HG02588 (cell line): ENCODE measurements around the gene JAK3.
"Not testable (repeated sequence)": the region's sequence is repeated elsewhere in the genome, so short reads cannot be mapped to it uniquely, and the experiment has no call there.

Source experiments
- ATAC-seq: cut with Tn5 transposase; IDR thresholded peaks from one replicate; pipeline ENCODE4 v1.9.1; 2021; ENCODE audit warnings: mild to moderate bottlenecking, moderate library complexity; ENCODE audit not compliant: unreplicated experiment

The JAK3 gene

DNA sequence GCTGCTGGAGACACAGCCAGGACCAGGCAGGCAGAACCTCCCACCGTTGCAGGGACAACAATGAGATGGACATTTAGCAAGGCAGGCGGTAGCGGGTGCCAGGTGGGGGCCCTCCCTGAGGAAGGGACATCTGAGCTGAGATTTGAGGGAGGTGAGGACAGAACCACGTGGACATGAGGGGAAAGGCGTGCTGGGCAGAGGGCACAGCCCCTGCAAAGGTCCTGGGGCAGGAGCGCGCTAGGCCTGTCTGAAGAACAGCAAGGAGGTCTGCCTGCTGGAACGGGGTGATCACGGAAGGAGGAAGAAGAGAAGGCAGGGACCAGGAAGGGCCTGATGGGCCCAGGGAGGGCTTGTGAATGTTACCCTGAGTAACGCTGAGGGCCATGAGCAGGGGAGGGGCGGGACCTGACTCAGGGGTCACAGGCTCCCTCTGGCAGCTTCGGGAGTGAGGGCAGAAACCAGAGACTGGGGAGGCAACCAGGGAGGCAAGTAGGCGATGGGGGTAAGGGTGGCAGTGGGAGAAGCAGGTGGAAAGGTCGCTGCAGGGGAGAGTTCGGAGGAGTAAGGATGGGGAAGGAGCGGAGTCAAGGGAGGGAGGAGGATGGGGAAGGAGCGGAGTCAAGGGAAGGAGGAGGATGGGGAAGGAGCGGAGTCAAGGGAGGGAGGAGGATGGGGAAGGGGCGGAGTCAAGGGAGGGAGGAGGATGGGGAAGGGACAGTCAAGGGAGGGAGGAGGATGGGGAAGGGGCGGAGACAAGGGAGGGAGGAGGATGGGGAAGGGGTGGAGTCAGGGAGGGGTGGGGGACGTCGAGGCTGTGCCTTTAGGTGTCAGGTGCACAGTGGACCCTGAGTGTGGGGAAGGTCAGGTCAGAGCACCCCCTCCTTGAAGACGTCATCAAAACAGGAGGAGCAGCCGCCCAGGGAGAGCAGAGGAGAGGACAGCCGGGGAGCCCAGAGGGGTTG, 68.5 kb downstream of the JAK3 start:
- ATAC-seq = no peak

DNA sequence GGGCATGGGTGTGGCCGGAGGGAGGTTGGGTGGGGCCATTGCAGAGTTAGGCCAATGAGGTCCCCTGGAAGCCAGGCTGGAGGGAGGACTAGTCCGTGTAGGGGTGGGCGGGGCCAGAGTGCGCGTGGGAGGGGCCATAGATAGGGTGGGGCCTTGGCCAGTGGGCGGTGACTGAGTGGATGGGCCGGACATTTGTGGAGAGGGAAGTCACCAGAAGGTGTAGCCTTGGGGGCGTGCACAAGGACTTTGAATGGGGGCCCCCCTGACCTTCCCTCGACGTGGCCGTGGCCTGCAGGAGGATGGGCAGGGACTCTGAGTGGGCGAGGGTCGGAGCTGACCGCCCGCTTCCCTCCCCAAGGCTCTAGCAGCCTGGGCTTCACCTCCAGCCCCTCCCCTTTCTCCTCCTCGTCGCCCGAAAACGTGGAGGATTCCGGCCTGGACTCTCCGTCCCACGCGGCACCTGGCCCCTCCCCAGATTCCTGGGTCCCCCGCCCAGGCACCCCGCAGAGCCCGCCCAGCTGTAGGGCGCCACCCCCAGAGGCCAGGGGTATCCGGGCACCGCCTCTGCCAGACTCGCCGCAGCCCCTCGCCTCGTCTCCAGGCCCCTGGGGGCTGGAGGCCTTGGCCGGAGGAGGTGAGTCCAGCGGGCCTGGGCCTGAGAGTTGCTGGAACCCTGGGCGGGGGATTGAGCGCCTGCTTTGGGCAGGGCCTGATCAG, 69.4 kb downstream of the JAK3 start:
- no peak for ATAC-seq

DNA sequence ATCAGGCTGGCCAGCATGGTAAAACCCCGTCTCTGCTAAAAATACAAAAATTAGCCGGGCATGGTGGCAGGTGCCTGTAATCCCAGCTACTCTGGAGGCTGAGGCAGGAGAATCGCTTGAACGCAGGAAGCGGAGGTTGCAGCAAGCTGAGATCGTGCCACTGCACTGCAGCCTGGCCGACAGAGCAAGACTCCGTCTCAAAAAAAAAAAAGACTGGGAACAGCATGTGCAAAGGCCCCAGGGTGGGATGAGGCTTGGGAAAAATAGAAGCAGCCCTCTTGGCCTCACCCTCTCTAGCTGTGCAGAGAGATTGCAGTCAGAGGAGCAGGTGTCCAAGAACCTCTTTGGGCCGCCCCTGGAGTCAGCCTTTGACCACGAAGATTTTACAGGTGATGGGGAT, 69.9 kb downstream of the JAK3 start:
- ATAC-seq = not testable (repeated sequence)

DNA sequence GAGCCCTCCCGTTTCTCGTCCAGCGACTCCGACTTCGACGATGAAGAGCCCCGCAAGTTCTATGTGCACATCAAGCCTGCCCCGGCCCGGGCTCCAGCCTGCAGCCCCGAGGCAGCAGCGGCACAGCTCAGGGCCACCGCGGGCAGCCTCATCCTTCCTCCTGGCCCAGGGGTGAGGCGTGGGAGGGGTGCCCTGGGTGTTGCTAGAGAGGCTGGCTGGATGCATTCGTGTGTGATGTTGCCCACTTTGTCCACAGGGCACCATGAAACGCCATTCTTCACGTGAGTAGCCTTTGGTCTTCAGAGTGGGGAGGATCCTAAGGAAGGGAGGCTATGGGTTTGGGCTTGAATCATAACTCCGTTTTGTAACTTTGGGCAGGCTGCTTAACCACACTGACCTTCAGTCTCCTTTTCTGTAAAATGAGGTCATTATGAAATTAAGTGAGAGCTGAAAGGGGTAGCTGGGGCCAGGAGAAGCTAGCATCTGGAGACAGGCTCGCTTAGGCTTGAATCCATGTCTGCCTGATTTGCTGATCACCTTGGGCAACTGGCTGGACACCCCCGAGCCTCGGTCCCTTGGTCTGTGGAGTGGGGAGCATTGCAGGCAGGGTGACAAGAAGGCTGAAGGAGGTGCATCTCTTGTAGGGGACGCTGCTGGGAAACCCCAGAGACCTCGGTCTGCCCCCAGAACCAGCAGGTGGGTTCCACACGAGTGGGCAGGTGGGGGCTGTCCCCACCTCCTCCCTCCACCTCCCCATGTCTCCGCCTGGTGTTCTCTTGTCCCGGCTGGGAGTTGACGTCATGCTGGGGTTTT, 71.6 kb downstream of the JAK3 start:
- peak; percentile 60 for ATAC-seq

DNA sequence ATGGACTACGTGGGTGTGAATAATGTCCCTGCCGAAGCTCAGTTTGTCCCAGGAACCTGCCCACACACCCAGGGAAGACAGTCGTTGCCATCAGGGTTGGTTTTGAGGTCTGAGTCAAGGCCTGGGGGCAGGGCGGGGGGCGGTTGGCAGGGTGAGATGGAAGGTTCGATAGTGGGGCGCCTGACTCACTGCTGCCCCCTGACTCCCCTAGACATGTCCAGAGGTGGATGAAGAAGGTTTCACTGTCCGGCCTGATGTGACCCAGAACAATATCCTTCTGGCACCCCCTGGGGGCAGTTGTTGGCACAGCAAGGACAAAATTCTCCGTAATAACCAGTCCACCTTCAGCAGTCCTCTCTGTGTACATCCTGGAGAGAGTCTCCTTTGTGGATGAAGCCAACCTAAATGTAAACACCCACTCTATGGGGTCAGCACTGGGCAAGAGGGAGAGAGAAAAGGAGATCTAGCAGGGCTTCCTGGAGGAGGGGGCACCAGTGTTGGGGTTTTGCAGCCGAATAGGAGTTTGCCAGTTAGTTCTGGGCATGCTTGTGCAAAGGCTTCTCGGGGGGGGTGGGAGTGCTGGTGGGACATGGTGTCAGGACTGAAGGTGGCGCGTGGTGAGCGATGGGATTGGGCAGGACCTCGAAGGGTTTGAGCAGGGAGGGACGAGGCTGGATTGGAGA, 72.4 kb downstream of the JAK3 start:
- ATAC-seq = no peak
